HepG2 (cell line): ENCODE results near the gene RMRP. TPM values are rescaled to one million over a fixed set of nuclear protein-coding genes. Genes with fewer than 3 reads are reported as not detected.

ENCODE experiments used
- CEBPG ChIP-seq: IDR thresholded peaks from 2 replicates; pipeline ENCODE4 v1.6.1; 2016
- HMG20A ChIP-seq: IDR thresholded peaks from 2 replicates; pipeline ENCODE4 v1.6.1; 2016; ENCODE audit warnings: borderline replicate concordance
- IKZF4 ChIP-seq: sonication (generic); formaldehyde crosslinking; IDR thresholded peaks from 2 replicates; pipeline ENCODE4 v1.5.1; 2020; ENCODE audit warnings: borderline replicate concordance, mild to moderate bottlenecking, low read depth, missing genetic modification reagents; ENCODE audit errors: not compliant biosample characterization
- KDM1A ChIP-seq: IDR thresholded peaks from 2 replicates; pipeline ENCODE4 v1.6.1; 2016; ENCODE audit warnings: missing compliant biosample characterization
- NFIB ChIP-seq: sonication (generic); formaldehyde crosslinking; IDR thresholded peaks from 2 replicates; pipeline ENCODE4 v1.9.0; 2021; ENCODE audit warnings: missing genetic modification reagents, mild to moderate bottlenecking, borderline replicate concordance
- RNF219 ChIP-seq: sonication (generic); formaldehyde crosslinking; IDR thresholded peaks from 2 replicates; pipeline ENCODE4 v1.5.0; 2020; ENCODE audit warnings: mild to moderate bottlenecking, missing genetic modification reagents
- SMARCE1 ChIP-seq: fragments of 450-650 bp; IDR thresholded peaks from 2 replicates; pipeline ENCODE4 v1.6.1; 2017; ENCODE audit warnings: borderline replicate concordance
- SOX13 ChIP-seq, 3 experiments: fragments of 450-650 bp in 1 of 3; sonication (generic) in 1 of 3; formaldehyde crosslinking in 1 of 3; IDR thresholded peaks in 2 of 3; conservative IDR thresholded peaks in 1 of 3; 2 replicates each; pipeline versions ENCODE4 v1.5.0 to v1.6.1; 2016 to 2020; ENCODE audit warnings: antibody characterized with exemption in 1 of 3, mild to moderate bottlenecking in 1 of 3, missing compliant biosample characterization in 1 of 3, missing genetic modification reagents in 1 of 3, moderate library complexity in 1 of 3
- THAP11 ChIP-seq: IDR thresholded peaks from 2 replicates; pipeline ENCODE4 v1.6.1; 2016; ENCODE audit warnings: missing biosample characterization, missing genetic modification reagents
- TRAFD1 ChIP-seq: sonication (generic); formaldehyde crosslinking; IDR thresholded peaks from 2 replicates; pipeline ENCODE4 v1.5.1; 2020; ENCODE audit warnings: missing genetic modification reagents, mild to moderate bottlenecking, borderline replicate concordance
- ZFP36L1 ChIP-seq: sonication (generic); formaldehyde crosslinking; IDR thresholded peaks from 2 replicates; pipeline ENCODE4 v1.8.0; 2022; ENCODE audit warnings: mild to moderate bottlenecking, missing genetic modification reagents, moderate library complexity
- ZNF232 ChIP-seq: sonication (generic); formaldehyde crosslinking; IDR thresholded peaks from 2 replicates; pipeline ENCODE4 v1.4.0; 2020; ENCODE audit warnings: missing genetic modification reagents, borderline replicate concordance
- ZNF276 ChIP-seq: sonication (generic); formaldehyde crosslinking; IDR thresholded peaks from 2 replicates; pipeline ENCODE4 v1.4.0; 2020; ENCODE audit warnings: mild to moderate bottlenecking, low read depth, missing genetic modification reagents
- ZNF281 ChIP-seq: sonication (generic); formaldehyde crosslinking; IDR thresholded peaks from 2 replicates; pipeline ENCODE4 v1.4.0; 2020; ENCODE audit warnings: missing genetic modification reagents, borderline replicate concordance
- ZNF292 ChIP-seq: sonication (generic); formaldehyde crosslinking; IDR thresholded peaks from 2 replicates; pipeline ENCODE4 v1.8.1; 2022; ENCODE audit warnings: mild to moderate bottlenecking, low read depth, missing genetic modification reagents, borderline replicate concordance
- ZNF569 ChIP-seq: sonication (generic); formaldehyde crosslinking; IDR thresholded peaks from 2 replicates; pipeline ENCODE4 v1.5.0; 2020; ENCODE audit warnings: mild to moderate bottlenecking, missing genetic modification reagents, moderate library complexity, borderline replicate concordance
- ZNF572 ChIP-seq: sonication (generic); formaldehyde crosslinking; IDR thresholded peaks from 2 replicates; pipeline ENCODE4 v1.5.1; 2020; ENCODE audit warnings: mild to moderate bottlenecking, missing genetic modification reagents
- ZNF780A ChIP-seq: sonication (generic); formaldehyde crosslinking; IDR thresholded peaks from 2 replicates; pipeline ENCODE4 v1.8.0; 2022; ENCODE audit warnings: mild to moderate bottlenecking, missing genetic modification reagents, moderate library complexity
- ZNF878 ChIP-seq: sonication (generic); formaldehyde crosslinking; IDR thresholded peaks from 2 replicates; pipeline ENCODE4 v1.8.1; 2023; ENCODE audit warnings: mild to moderate bottlenecking, missing genetic modification reagents, moderate library complexity
- polyA plus RNA-seq, 8 experiments: library from polyadenylated mRNA; depleted of rRNA in 3 of 8; stranded (reverse) in 7 of 8; unstranded in 1 of 8; fragments of >200 nt; fragmentation: Illumina TruSeq in 4 of 8; extraction: Trizol in 4 of 8; gene quantifications; 2 replicates each; pipeline versions ENCODE4 v1.2.1 to v1.2.3, GENCODE V29; 2011 to 2016; ENCODE audit warnings: low read depth in 4 of 8, missing spikeins in 1 of 8, mixed read lengths in 1 of 8; ENCODE audit not compliant: insufficient read depth in 1 of 8
- total RNA-seq, 5 experiments: library from RNA; depleted of rRNA; stranded (reverse); fragments of >200 nt; fragmentation: Illumina TruSeq; extraction: Trizol; gene quantifications; 2 replicates each; pipeline ENCODE4 v1.2.3, GENCODE V29; 2016; ENCODE audit warnings: low read depth in 1 of 5

RMRP gene
- total and polyA plus RNA-seq, 2 of the 13 experiments (the other 11 are each of a cell fraction or from before 2014, with no cell fraction given): 51.4 to 4,025 TPM

- TF ChIP-seq ZNF878 (CRISPR knock-in tag): peak; percentile 96
- peak; percentile 68; the same call in 1 of the 2 replicates for TF ChIP-seq ZNF281 (CRISPR knock-in tag)
- TF ChIP-seq ZNF276: peak; percentile 83; the same call in 1 of the 2 replicates
- TF ChIP-seq NFIB (CRISPR knock-in tag): no peak
- TF ChIP-seq KDM1A (CRISPR knock-in tag): peak; percentile 76; the same call in 1 of the 2 replicates
- peak; percentile 91 for TF ChIP-seq THAP11 (CRISPR knock-in tag)
- peak; percentile 78 for TF ChIP-seq IKZF4 (CRISPR knock-in tag)
- TF ChIP-seq ZNF780A (CRISPR knock-in tag): peak; percentile 96; the same call in 1 of the 2 replicates
- no peak for TF ChIP-seq SMARCE1
- TF ChIP-seq CEBPG (CRISPR knock-in tag): peak; percentile 58
- peak; percentile 79; the same call in 1 of the 2 replicates for TF ChIP-seq ZNF292 (CRISPR knock-in tag)
- TF ChIP-seq ZFP36L1 (CRISPR knock-in tag): peak; percentile 84; the same call in 1 of the 2 replicates
- TF ChIP-seq ZNF569 (CRISPR knock-in tag): no peak
- peak; percentile 93 for TF ChIP-seq ZNF232 (CRISPR knock-in tag)
- no peak; the same call in 1 of the 2 replicates for TF ChIP-seq TRAFD1 (CRISPR knock-in tag)
- 0 out of 2 replicates have a peak, but pooled peaks have one; percentile 72 for TF ChIP-seq ZNF572
- no peak for TF ChIP-seq RNF219
- TF ChIP-seq HMG20A (CRISPR knock-in tag): peak; percentile 60; the same call in 1 of the 2 replicates
- peak; percentile 51 for TF ChIP-seq SOX13 (IDR thresholded peaks at IDR 0.05)
- peak in 1 of 2 experiments; percentile 82; a peak in 2 of 4 replicates for TF ChIP-seq SOX13 (CRISPR knock-in tag; conservative IDR thresholded peaks at IDR 0.05 in 1 of 2, IDR thresholded peaks at IDR 0.05 in 1 of 2)
These were observed at the start of gene RMRP (continued) for GRCh38 chr9:35657546-35658136.
